Activated CD4-positive, alpha-beta T cell treated with anti-CD3 and anti-CD28 coated beads, Interleukin-2, amount 50 U/mL, for 48 hours (primary cell): ENCODE measurements around the gene BTBD16.

Experiments
- DNase-seq, 2 experiments: peaks; one replicate each; pipeline ENCODE4 v3.0.0-alpha.2; 2020

The BTBD16 gene

GRCh38 chr10:122296363-122297120 is 25.4 kb downstream of the BTBD16 start:
- no peak for DNase-seq

- DNase-seq: no peak
Measured at GRCh38 chr10:122297583-122297982, 26.5 kb downstream of the BTBD16 start.

DNA sequence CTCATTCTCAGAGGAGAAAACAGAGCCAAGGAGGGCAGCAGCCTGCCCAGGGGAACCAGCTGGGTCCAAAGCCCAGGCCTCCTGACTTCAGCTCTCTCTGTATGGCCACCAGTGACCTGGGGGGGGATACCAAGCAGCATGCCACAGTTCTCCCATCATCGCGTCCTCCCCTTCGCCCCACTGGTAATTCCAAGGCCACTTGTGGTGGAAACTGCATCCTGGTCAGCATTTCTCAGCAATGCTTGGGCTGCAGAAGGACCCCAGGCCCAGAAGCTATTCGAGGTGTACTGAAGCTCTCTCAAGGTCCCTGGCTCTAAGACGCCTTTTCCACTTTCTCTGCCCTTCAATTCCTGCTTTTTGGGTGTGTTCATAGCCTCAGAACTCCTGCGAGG is 27.1 kb downstream of the BTBD16 start:
- no peak for DNase-seq

DNA sequence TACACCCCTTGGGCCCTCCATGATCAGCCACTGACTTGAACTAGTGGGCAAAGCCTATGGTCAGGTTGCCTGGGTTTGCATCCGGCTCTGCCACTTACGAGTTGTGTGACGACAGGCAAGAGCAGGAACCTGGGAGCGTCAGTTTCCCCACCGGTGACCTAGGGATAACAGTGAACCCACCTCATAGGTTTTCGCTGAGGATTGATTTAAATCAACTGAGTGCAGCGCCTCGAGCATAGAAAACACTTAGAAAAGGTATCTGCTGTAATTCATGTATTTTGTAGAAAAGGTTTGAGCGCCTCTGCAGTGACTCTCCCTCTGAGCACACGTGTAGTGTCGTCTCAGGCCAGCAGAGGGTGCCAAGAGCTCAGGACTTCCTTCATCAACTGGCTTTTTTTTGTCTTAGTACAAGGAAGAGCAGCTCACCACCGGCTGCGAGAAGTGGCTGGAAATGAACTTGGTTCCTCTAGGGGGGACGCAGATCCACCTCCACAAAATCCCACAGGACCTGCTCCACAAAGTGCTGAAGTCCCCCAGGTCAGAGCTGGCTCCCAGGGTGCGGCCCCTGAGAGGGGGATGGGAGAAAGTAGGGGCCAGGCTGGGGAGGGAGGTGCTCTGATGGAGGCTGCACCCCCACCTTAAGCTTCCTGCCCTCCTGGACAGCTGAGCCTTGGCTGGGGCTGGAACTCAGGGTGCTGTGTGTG is 27.7 kb downstream of the BTBD16 start:
- peak; percentile 72 to 76 for DNase-seq

- DNase-seq: no peak
Measured at GRCh38 chr10:122299423-122300075, 28.5 kb downstream of the BTBD16 start.

DNA sequence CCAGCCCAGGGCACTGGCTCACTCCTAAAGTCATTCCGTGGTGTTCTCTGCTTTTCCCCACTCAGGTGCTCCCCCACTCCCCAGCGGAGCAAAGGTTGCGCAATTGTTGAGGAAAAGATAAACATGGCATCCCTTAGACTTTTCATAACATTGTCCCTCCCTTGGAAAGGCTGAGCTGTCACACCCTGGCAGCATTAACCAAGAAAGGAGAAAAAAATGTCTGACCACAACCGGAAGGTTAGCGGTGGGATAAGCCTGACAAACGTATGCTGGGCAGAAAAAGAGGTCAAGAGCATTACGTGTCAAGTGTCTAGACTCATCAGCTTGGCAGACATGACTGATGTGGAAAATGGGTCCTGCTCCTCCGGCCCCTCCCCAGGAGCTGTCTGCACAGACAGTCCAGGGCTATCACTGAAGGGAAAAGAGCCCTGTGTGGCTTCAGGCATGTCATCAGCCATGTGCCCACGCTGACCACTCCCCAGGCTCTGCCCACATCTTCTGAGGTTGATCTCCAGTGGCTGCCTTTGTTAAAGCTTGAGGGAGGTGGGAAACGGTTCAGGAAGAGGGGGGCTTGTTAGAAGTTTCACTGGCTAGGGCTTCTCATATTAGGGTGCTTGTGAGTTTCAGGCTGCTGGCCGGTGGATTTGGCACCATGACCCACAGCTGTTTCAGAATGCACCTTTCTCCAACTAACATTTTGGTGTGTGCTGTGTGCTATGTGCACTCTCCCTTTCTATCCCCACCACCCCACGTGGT is 30.1 kb downstream of the BTBD16 start:
- no peak for DNase-seq

DNA sequence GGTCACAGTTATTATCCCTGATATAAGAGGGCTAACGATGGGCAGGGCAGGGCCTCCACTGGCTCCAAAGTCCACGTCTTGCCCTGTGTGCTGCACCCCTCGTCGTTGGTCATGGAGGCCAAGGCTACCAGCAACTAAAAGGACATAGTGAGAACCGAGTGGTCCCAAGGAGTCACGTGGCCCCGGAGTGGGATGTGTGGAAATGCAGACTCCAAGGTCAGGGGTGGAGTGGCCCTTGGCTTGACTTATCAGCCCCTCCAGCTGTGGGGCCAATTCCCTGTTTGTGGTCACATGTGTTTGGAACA is 30.7 kb downstream of the BTBD16 start:
- no peak for DNase-seq

DNA sequence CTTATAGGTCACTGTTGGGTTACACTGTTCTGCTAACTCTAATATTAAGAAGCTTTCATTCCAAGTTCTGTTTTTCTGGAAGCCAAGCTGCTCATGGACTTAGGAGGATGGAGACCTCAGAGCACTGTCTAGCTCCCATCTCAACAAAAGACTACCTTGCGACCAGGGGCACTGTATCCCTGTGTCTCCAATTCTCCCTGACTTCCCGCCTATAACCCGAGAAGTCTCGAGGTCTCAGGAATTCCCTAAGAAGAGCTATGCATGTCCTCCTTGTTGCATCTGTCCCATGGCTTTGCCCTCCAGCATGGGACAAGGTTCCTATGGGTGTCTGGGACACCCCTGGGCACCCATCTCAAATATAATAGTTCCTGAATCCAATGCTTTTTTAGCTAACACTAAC is 31.2 kb downstream of the BTBD16 start:
- no peak for DNase-seq

DNA sequence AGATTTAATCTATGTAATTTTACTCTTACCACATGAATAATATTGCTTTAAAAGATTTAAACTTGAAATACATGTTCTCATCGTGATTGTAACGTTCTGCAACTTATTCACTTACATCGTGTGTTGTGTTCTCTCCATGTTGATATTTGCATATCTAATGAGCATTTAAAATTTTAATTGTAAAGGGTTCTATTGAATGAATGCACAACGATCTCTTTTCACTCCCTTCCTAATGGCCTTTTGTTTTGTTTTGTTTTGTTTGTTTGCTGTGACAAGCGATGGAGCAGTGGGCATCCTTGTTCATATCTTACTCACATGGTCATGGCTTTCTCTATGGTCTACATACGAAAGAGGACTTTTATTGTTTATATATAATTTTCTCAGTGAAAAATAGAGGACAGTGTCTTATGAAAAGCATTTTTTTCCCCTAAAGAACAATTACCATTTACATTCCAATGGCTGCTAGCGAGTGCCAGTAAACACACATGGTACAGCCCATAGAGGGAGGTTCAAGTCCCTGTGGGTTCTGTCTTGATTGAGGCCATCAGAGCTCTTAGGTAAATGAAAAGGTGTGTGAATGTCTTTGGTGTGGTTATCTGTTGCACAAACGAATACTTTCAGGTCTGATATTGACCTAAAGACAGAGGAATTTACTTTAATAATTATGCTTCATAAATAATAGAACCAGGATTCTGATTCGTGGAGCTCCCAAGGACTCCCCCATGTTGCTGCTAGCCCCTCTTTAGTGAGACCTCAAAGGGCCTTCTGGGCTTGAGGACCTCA is 32.4 kb downstream of the BTBD16 start:
- DNase-seq: no peak

- DNase-seq: no peak
Measured at GRCh38 chr10:122304054-122304579, 33.0 kb downstream of the BTBD16 start.

DNA sequence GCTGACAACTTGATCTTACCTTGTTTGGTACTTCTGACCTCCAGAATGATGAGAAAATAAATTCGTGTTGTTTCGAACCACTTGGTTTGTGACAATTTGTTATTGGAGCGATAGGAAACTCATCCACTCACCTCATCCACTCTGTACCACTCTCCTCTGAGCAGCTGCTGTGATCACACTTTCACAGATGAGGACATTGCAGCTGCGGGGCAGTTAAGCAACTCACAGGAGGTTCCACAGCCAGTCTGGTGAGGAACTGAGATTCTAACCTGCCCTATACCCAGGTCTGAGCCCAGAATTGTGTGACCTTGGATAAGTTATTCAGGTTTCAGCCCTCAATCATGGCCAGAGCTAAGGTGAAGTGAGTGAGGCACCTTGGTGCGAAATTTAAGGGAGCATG is 35.2 kb downstream of the BTBD16 start:
- DNase-seq: no peak

- no peak for DNase-seq
Measured at GRCh38 chr10:122306744-122307143, 35.6 kb downstream of the BTBD16 start.

- DNase-seq: no peak
Measured at GRCh38 chr10:122307669-122308416, 36.7 kb downstream of the BTBD16 start.

DNA sequence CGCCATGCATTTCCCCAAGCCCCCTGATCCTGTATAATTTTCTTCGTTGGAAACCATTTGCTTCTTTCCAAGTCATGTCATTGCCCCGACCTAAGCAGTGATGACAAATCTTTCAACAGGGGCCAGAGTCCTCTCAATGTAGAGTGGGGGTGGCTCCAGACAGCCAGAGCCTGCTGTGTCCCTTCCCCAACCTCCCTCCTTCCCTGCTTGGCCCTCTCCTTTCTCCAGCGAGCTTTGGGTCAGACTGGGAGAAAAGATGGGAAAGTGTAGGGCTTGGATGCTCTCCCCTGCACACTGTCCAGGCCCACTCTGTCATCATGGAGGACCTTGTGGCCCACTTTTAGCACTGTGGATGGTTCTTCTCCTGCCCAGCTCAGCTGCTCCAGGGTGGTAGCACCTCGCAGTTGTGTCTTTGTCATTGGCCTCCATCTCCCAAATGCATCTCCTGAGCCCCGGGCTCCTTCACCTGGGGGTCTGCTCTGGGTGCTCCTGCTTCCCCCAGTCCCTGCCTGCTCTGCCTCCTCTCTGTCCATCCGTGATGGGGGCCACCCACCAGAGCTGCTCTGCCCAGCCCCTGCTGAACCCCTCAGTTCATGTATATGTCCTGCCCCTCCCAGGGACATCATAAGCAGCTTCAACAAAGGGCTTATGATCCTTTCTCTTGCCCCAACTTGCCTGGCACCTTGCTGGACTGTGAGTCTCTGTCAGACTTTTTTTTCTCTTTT is 37.5 kb downstream of the BTBD16 start:
- DNase-seq: no peak

GRCh38 chr10:122310311-122311050 is 39.4 kb downstream of the BTBD16 start:
- no peak for DNase-seq

- no peak for DNase-seq
Measured at GRCh38 chr10:122311051-122311410, 39.9 kb downstream of the BTBD16 start.

DNA sequence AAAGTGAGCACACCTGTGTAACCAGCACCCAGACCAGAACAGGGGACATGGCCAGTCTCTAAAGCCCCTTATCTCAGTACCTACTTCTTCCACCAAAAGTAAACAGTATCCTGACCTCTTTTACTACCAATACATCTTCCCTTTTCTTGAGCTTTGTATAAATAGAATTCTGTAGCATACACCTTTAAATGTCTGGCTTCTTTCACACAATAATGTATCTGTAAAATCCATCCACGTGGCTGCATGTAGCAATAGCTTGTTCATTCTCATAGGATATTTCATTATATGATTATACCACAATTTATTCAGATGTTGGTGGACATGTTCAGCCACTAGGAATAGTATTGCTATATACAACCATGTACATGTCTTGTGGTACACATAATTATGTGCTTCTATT is 40.6 kb downstream of the BTBD16 start:
- DNase-seq: no peak

- DNase-seq: no peak
Measured at GRCh38 chr10:122316224-122316884, 45.3 kb downstream of the BTBD16 start.

GRCh38 chr10:122321960-122322359 is 50.9 kb downstream of the BTBD16 start:
- no peak for DNase-seq

DNA sequence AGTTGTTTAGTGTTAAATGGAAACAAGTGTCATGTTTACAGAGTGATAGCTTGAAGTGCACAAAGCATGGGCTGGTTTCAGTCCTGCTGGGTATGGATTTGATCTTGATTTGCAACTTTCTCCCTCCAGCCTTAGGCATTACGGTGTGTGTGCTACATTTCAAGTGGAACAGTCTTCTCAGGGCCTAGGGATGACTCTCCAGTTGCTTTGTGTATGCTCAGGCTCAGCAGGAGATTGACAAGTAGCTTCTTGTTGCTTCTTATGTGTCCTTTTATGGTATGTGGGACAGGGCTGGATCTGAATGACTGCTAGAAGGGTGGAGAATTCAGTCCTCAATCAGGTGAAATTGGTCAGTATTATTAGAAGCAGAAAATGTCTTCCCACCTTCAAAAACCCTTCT is 52.1 kb downstream of the BTBD16 start:
- DNase-seq: no peak
